Keratinocyte (primary cell): ENCODE data around the gene MCEMP1. TPM values are rescaled to one million over a fixed set of nuclear protein-coding genes. Genes with fewer than 3 reads are reported as not detected.

ENCODE experiments used
- DNase-seq: peaks from one replicate; pipeline ENCODE4 v3.0.0-alpha.2; 2011; ENCODE audit warnings: low read depth, missing footprints, low spot score
- FAIRE-seq: peaks from 2 replicates; lab custom pipeline; 2011; peaks lifted over from hg19 to GRCh38; lab: Jason Lieb, UNC
- H2AFZ ChIP-seq: 2 replicates; pipeline ENCODE4 v1.6.0; 2012; ENCODE audit warnings: low read length, control low read depth, inconsistent platforms; ENCODE audit not compliant: control insufficient read depth
- H3K27ac ChIP-seq: 2 replicates; pipeline ENCODE4 v1.5.1; 2011; ENCODE audit warnings: low read length; ENCODE audit not compliant: control insufficient read depth, insufficient read depth
- H3K27me3 ChIP-seq: 3 replicates; pipeline ENCODE4 v1.6.0; 2011; ENCODE audit warnings: low read length; ENCODE audit not compliant: control insufficient read depth, insufficient read depth; ENCODE audit errors: extremely low read depth
- H3K36me3 ChIP-seq, 2 experiments: 2 replicates in 1 of 2; 3 replicates in 1 of 2; pipeline ENCODE4 v1.5.1; 2011; ENCODE audit warnings: low read length in 2 of 2, mild to moderate bottlenecking in 1 of 2; ENCODE audit not compliant: control insufficient read depth in 2 of 2, insufficient read depth in 2 of 2; ENCODE audit errors: extremely low read depth in 1 of 2
- H3K4me1 ChIP-seq: 3 replicates; pipeline ENCODE4 v1.5.1; 2011; ENCODE audit warnings: low read length; ENCODE audit not compliant: control insufficient read depth, insufficient read depth; ENCODE audit errors: extremely low read depth
- H3K4me2 ChIP-seq: 3 replicates; pipeline ENCODE4 v1.6.0; 2011; ENCODE audit warnings: low read depth, low read length; ENCODE audit not compliant: control insufficient read depth, insufficient read depth; ENCODE audit errors: extremely low read depth
- H3K4me3 ChIP-seq, 3 experiments: fragments of 200-600 bp in 1 of 3; sonication (generic) in 1 of 3; 2 replicates in 2 of 3; 3 replicates in 1 of 3; pipeline ENCODE4 v1.5.1; 2011 to 2016; ENCODE audit warnings: low read length in 3 of 3, mild to moderate bottlenecking in 3 of 3, control low read depth in 2 of 3, inconsistent platforms in 1 of 3, low read depth in 1 of 3, mixed read lengths in 1 of 3, mixed run types in 1 of 3, moderate library complexity in 1 of 3; ENCODE audit not compliant: control insufficient read depth in 2 of 3, insufficient read depth in 2 of 3; ENCODE audit errors: extremely low read depth in 1 of 3
- H3K79me2 ChIP-seq: 2 replicates; pipeline ENCODE4 v1.6.0; 2012; ENCODE audit warnings: low read length; ENCODE audit not compliant: control insufficient read depth, insufficient read depth
- H3K9ac ChIP-seq: 3 replicates; pipeline ENCODE4 v1.6.0; 2011; ENCODE audit warnings: low read length; ENCODE audit not compliant: control insufficient read depth, insufficient read depth; ENCODE audit errors: extremely low read depth
- H3K9me1 ChIP-seq: 3 replicates; pipeline ENCODE4 v1.6.0; 2011; ENCODE audit warnings: low read length; ENCODE audit not compliant: control insufficient read depth, insufficient read depth; ENCODE audit errors: extremely low read depth
- H3K9me3 ChIP-seq: 2 replicates; pipeline ENCODE4 v1.5.1; 2012; ENCODE audit warnings: low read depth, low read length; ENCODE audit not compliant: control insufficient read depth
- H4K20me1 ChIP-seq: 3 replicates; pipeline ENCODE4 v1.6.0; 2011; ENCODE audit warnings: low read length; ENCODE audit not compliant: control insufficient read depth, insufficient read depth; ENCODE audit errors: extremely low read depth
- CTCF ChIP-seq, 3 experiments: IDR thresholded peaks in 1 of 3; conservative IDR thresholded peaks in 1 of 3; optimal IDR thresholded peaks in 1 of 3; 2 replicates in 2 of 3; 3 replicates in 1 of 3; pipeline versions ENCODE3 to v1.5.1; 2011; ENCODE audit warnings: low read length in 3 of 3, mild to moderate bottlenecking in 3 of 3, moderate library complexity in 2 of 3, control low read depth in 1 of 3, inconsistent platforms in 1 of 3; ENCODE audit not compliant: insufficient read depth in 2 of 3; ENCODE audit errors: extremely low read depth in 1 of 3
- EZH2 ChIP-seq: IDR thresholded peaks from one replicate; pipeline ENCODE4 v1.6.1; 2012; ENCODE audit warnings: inconsistent platforms, mild to moderate bottlenecking, low read length, moderate library complexity
- dilution Hi-C: fragments of 300-500 bp; cut with MboI; formaldehyde crosslinking; loops from one replicate; pipeline ENCODE4 v1.7.0; 2020; ENCODE audit warnings: low sequenced_read_pairs; ENCODE audit not compliant: extremely low pct_ligation_motif_present
- polyA plus RNA-seq, 5 experiments: library from polyadenylated mRNA; depleted of rRNA in 3 of 5; stranded (reverse) in 3 of 5; stranded (forward) in 1 of 5; unstranded in 1 of 5; fragments of >200 nt; gene quantifications; 1 replicate in 1 of 5; 2 replicates in 3 of 5; 3 replicates in 1 of 5; pipeline versions ENCODE4 v1.2.1 to v1.2.3, GENCODE V29; 2011 to 2012; ENCODE audit warnings: missing spikeins in 2 of 5, low read depth in 1 of 5, low replicate concordance in 1 of 5

The MCEMP1 gene
- polyA plus RNA-seq, 1 donor (not counting 4 experiments of a cell fraction or from before 2014, with no cell fraction given), result not detected

DNA sequence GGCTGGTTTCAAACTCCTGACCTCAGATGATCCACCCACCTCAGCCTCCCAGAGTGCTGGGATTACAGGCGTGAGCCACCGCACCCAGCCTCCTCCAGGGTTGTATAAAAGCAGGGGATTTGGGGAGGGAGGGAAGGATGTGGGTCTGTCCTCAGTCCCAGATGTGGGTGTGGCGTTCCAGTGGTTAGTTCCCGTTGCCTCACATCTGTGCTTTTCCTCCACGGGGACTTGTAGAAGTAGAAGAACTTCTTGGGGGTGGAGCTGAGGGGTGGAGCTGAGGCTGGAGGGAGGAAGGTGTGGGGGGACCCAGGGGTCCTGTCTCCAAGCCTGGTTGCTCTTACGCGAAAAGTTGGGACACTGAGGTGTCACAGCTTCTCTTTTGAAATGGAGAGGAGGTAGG is 514 bp upstream of the MCEMP1 start:
- H3K36me3 ChIP-seq, result no peaks in the 10 kb centered on the region
- FAIRE-seq (no peak), DNase-seq (no peak)
- H3K27ac ChIP-seq, result no peak overlapping the region
- H3K27me3 ChIP-seq, result peaks cover 9% of the 10 kb centered on the region
- H4K20me1 ChIP-seq, result no peaks in the 10 kb centered on the region
- H3K4me1 ChIP-seq, result peaks cover 3% of the 10 kb centered on the region
- TF ChIP-seq EZH2 (no peak), CTCF (optimal IDR thresholded peaks at IDR 0.05 in 1 of 3, IDR thresholded peaks at IDR 0.05 in 1 of 3, conservative IDR thresholded peaks at IDR 0.05 in 1 of 3; ENCODE audit: extremely low read depth in 1 of 3, insufficient read depth in 2 of 3, low read length in 3 of 3) (no peak)
- H3K9me1 ChIP-seq, result no peaks in the 10 kb centered on the region
- H3K9me3 ChIP-seq, result no peaks in the 10 kb centered on the region
- H3K79me2 ChIP-seq, result peaks cover 6% of the 10 kb centered on the region
- no peak overlapping the region for H3K9ac ChIP-seq
- no peak overlapping the region for H3K4me3 ChIP-seq
- H2AFZ ChIP-seq, result no peak overlapping the region
- dilution Hi-C loops, result no loop called here
- no peak overlapping the region for H3K4me2 ChIP-seq

GRCh38 chr19:7677669-7678311 is 900 bp downstream of the MCEMP1 start:
- dilution Hi-C loops, result no loop called here

More at GRCh38 chr19:7677669-7678311, 900 bp downstream of the MCEMP1 start:
- Histone ChIP-seq H3K9ac (no peak overlapping the region), H3K27me3 (peaks cover 9% of the 10 kb centered on the region), H3K79me2 (peaks cover 16% of the 10 kb centered on the region), H3K36me3 (peaks cover 0 to 5% of the 10 kb centered on the region in 2 experiments), H3K9me3 (no peaks in the 10 kb centered on the region), H2AFZ (no peak overlapping the region), H4K20me1 (no peaks in the 10 kb centered on the region), H3K27ac (no peak overlapping the region), H3K9me1 (no peaks in the 10 kb centered on the region), H3K4me3 (no peak overlapping the region), H3K4me2 (no peak overlapping the region), H3K4me1 (peaks cover 7% of the 10 kb centered on the region)
- no peak for DNase-seq
- FAIRE-seq, result no peak
- TF ChIP-seq CTCF (optimal IDR thresholded peaks at IDR 0.05 in 1 of 3, IDR thresholded peaks at IDR 0.05 in 1 of 3, conservative IDR thresholded peaks at IDR 0.05 in 1 of 3; ENCODE audit: extremely low read depth in 1 of 3, insufficient read depth in 2 of 3, low read length in 3 of 3) (peak in 1 of 3 experiments; percentile 8), EZH2 (no peak)
